Stimulated activated naive CD4-positive, alpha-beta T cell treated with Interleukin-2 at 50 U/mL for 16 hours (primary cell): ENCODE data around the gene SEC14L2.
"Not testable (repeated sequence)": the region's sequence is repeated elsewhere in the genome, so short reads cannot be mapped to it uniquely, and the experiment has no call there.

Experiments used
- DNase-seq: peaks from one replicate; lab custom pipeline; 2025; lab: John Stamatoyannopoulos, UW

Gene SEC14L2

GRCh38 chr22:30455075-30455840 is 58.4 kb downstream of the SEC14L2 start:
- DNase-seq: no peak

GRCh38 chr22:30457981-30458380 is 61.2 kb downstream of the SEC14L2 start:
- DNase-seq: no peak

GRCh38 chr22:30459181-30460052 is 62.6 kb downstream of the SEC14L2 start:
- no peak for DNase-seq

GRCh38 chr22:30460147-30460546 is 63.3 kb downstream of the SEC14L2 start:
- no peak for DNase-seq

GRCh38 chr22:30460555-30460954 is 63.7 kb downstream of the SEC14L2 start:
- not testable (repeated sequence) for DNase-seq

GRCh38 chr22:30469165-30469564 is 72.3 kb downstream of the SEC14L2 start:
- no peak for DNase-seq

GRCh38 chr22:30470655-30471054 is 73.8 kb downstream of the SEC14L2 start:
- no peak for DNase-seq

GRCh38 chr22:30471616-30472318 is 74.9 kb downstream of the SEC14L2 start, which contains the start of gene SEC14L3:
Gene SEC14L3, minus strand, starts transcription at chr22:30472017. Its CDS starts 59 bp downstream, at chr22:30471958.
- DNase-seq: no peak

GRCh38 chr22:30472994-30473720 is 76.3 kb downstream of the SEC14L2 start:
- DNase-seq: no peak

GRCh38 chr22:30474121-30474520 is 77.3 kb downstream of the SEC14L2 start:
- no peak for DNase-seq
